Left ventricle myocardium superior (tissue), 1 donor: ENCODE data around the gene MED19. TPM values are rescaled to one million over a fixed set of nuclear protein-coding genes. Genes with fewer than 3 reads are reported as not detected.

ENCODE experiments used
- ATAC-seq: fragments of 200-7000 bp; cut with Tn5 transposase; one replicate; pipeline ENCODE4 v1.9.1; 2020; ENCODE audit warnings: mild to moderate bottlenecking, moderate library complexity
- DNase-seq: peaks from one replicate; pipeline ENCODE4 v3.0.0-alpha.2; 2020
- intact Hi-C: fragments of 100-400 bp; cut with micrococcal nuclease; formaldehyde crosslinking; loops from one replicate; pipeline ENCODE4 v1.11.0; 2022
- total RNA-seq: library from RNA; stranded (reverse); fragmentation: NEBNext Ultra II Directional; extraction: Animal tissue kit (Norgen Biotek cat#: 25700); gene quantifications from one replicate; pipeline ENCODE4 v1.2.1, GENCODE V29; 2021
- donor health status: DM: no; HTN: yes; CAD: no; lungs with severe emphysema.

Gene MED19
- total RNA-seq, 1 donor from 2014 or later = 8.8 TPM

GRCh38 chr11:57662893-57663292 lies 49.1 kb downstream of the MED19 start:
- DNase-seq (no peak), ATAC-seq (no peak)
- intact Hi-C loops = no loop called here

GRCh38 chr11:57659669-57660068 lies 52.3 kb downstream of the MED19 start:
- intact Hi-C loops = no loop called here
- DNase-seq (no peak), ATAC-seq (no peak)

GRCh38 chr11:57658023-57658361 lies 54.0 kb downstream of the MED19 start:
- DNase-seq (no peak), ATAC-seq (no peak)
- intact Hi-C loops = no loop called here

- intact Hi-C loops = no loop called here
- DNase-seq (peak; percentile 100), ATAC-seq (peak; percentile 99)
Observed at GRCh38 chr11:57657194-57658022, 54.6 kb downstream of the MED19 start, which contains the start of gene CLP1. TSS of gene CLP1 (plus strand) at chr11:57657762. CDS start at chr11:57659477, 1,715 bp downstream.

- ATAC-seq = no peak
- no peak for DNase-seq
- intact Hi-C loops = no loop called here
Observed at GRCh38 chr11:57656885-57657193, 55.2 kb downstream of the MED19 start.

Other genes starting within 250 kb of the MED19 start
- 4.5 TPM for gene SLC43A1, start 196.5 kb downstream of the MED19 start, total RNA-seq
- 56.7 TPM for gene TIMM10, start 181.5 kb downstream of the MED19 start, total RNA-seq
- not detected for gene SMTNL1, start 174.6 kb downstream of the MED19 start, total RNA-seq
- gene UBE2L6, start 144.5 kb downstream of the MED19 start, total RNA-seq = 18.0 TPM
- gene SERPING1, start 114.5 kb downstream of the MED19 start, total RNA-seq = 121 TPM
- 1.2 TPM for gene YPEL4, start 62.3 kb downstream of the MED19 start, total RNA-seq
- 7.7 TPM for gene CLP1, start 54.5 kb downstream of the MED19 start, total RNA-seq
- gene ZDHHC5, start 44.1 kb downstream of the MED19 start, total RNA-seq = 47.8 TPM
- gene TMX2, start 378 bp upstream of the MED19 start, total RNA-seq = 65.6 TPM
- 76.8 TPM for gene SELENOH, start 29.3 kb upstream of the MED19 start, total RNA-seq
- not detected for gene BTBD18, start 39.6 kb upstream of the MED19 start, total RNA-seq
- gene CTNND1, start 49.6 kb upstream of the MED19 start, total RNA-seq = 66.6 TPM